ENCODE data around the gene RASGRF2.

RASGRF2 gene

DNA sequence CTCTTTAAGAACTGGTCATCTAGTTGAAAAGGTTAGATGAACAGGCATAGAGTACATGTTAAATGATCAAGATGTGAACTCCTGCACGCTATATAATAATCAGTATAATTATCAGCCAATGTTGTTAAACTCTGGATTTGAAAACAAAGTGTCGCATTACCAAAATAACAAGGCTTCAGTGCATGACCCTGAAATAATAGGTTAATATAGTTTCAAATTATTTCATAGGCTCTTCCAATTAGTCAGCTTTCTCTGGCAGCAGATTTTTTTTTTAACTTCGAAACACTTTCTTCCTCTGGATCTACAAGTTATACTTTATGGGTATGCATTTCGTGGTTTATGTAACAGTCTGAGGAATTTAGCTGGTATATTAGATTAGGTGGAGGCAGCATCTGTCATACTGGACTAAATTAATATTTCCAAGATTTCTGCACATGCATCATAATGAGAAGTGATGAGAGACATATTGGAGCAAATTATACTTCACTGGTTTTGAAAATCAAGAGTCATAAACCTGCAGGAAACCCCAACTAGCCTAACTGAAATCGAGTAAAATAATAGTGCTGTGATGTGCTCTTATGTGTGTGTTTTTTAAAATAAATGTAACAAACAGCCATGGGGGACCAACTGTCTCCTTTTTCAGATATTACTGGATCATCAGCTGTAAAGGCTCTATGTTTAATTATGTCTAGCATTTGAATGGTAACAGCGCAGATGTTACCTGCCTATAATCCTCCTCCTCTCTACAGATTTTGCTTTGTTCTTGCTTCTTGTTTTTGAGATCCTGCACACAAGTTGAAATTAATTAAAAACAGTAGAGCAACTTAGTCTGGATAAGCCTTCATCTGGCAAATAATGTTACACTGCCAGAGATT is 187.1 kb downstream of the RASGRF2 start:
- H4K8ac ChIP-seq (ENCODE audit: low read depth, low read length): no peak overlapping the region
- no peak overlapping the region for H3K56ac ChIP-seq (ENCODE audit: low read length)
- H2AK5ac ChIP-seq (ENCODE audit: low read length): no peak overlapping the region
- no peak overlapping the region for H3K23ac ChIP-seq (ENCODE audit: low read length)
- H3K79me1 ChIP-seq (ENCODE audit: low read length): no peaks in the 10 kb centered on the region
- no peak overlapping the region for H2BK120ac ChIP-seq (ENCODE audit: low read depth, low read length)
- no peak overlapping the region for H3K9ac ChIP-seq (ENCODE audit: low read length)
- no peak overlapping the region for H2BK15ac ChIP-seq (replicated peaks; ENCODE audit: low read depth)
- no peak overlapping the region for H3K27ac ChIP-seq (ENCODE audit: low read depth, low read length)
- H3K4me2 ChIP-seq (ENCODE audit: low read length): no peak overlapping the region
- no CpG with 5 or more reads among the region's 6 CpGs for WGBS (ENCODE audit: extremely low coverage, insufficient coverage, low lambda C conversion rate)
- no peaks in the 10 kb centered on the region for H3K79me2 ChIP-seq (ENCODE audit: control insufficient read depth, insufficient read depth, low read length)
- H3K4me3 ChIP-seq (ENCODE audit: low read length): no peak overlapping the region
- no peak overlapping the region for H3K4ac ChIP-seq (ENCODE audit: low read depth, low read length)
- H4K5ac ChIP-seq (ENCODE audit: low read length): no peak overlapping the region
- no peaks in the 10 kb centered on the region for H3K27me3 ChIP-seq (ENCODE audit: insufficient read depth, low read length, poor library complexity)
- no peaks in the 10 kb centered on the region for H3K4me1 ChIP-seq (ENCODE audit: control insufficient read depth, low read depth, low read length)
- no peaks in the 10 kb centered on the region for H3K36me3 ChIP-seq (ENCODE audit: control insufficient read depth, insufficient read depth, low read length)
- H3K18ac ChIP-seq (ENCODE audit: low read length): no peak overlapping the region
- no peak for DNase-seq
- H2BK5ac ChIP-seq (ENCODE audit: low read length): no peak overlapping the region

DNA sequence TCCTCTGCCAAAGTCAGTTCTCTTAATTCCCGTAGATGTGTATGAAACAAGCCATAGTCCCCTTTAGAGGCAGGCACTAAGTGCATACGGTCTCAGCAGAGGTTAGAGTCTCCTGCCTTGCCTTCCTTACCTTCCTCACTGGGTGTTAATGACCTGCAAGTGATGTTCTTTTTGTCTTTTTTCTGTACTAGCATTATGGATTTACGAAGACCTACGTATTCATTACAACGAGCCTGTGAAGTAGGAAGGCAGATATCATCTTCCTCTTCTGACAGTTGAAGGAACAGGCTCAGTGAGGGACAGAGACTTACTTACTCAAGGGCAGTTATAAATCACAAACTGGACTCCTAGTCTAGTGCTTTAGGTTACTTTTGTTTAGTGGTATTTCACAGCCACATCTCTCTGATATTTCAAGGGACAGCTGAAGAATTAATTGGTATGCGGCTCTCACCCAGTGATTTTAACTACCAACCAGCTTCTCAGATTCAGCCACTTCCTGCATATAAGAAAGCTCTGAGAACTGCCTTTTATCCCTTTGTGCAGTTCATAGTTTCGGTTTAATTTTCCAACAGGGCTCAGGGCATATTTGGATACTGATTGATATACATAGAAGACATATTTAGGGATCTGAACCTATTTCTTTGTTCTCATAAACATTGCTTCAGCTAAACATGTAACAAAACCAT is 187.9 kb downstream of the RASGRF2 start:
- Histone ChIP-seq H3K4me1 (ENCODE audit: control insufficient read depth, low read depth, low read length) (no peaks in the 10 kb centered on the region), H2BK15ac (replicated peaks; ENCODE audit: low read depth) (no peak overlapping the region), H3K4me3 (ENCODE audit: low read length) (no peak overlapping the region), H2BK120ac (ENCODE audit: low read depth, low read length) (no peak overlapping the region), H2AK5ac (ENCODE audit: low read length) (no peak overlapping the region), H3K56ac (ENCODE audit: low read length) (no peak overlapping the region), H3K79me1 (ENCODE audit: low read length) (no peaks in the 10 kb centered on the region), H3K23ac (ENCODE audit: low read length) (no peak overlapping the region), H3K36me3 (ENCODE audit: control insufficient read depth, insufficient read depth, low read length) (no peaks in the 10 kb centered on the region), H3K4ac (ENCODE audit: low read depth, low read length) (no peak overlapping the region), H3K4me2 (ENCODE audit: low read length) (no peak overlapping the region), H3K9ac (ENCODE audit: low read length) (no peak overlapping the region), H3K18ac (ENCODE audit: low read length) (no peak overlapping the region), H3K27me3 (ENCODE audit: insufficient read depth, low read length, poor library complexity) (no peaks in the 10 kb centered on the region), H2BK5ac (ENCODE audit: low read length) (no peak overlapping the region), H4K8ac (ENCODE audit: low read depth, low read length) (no peak overlapping the region), H3K79me2 (ENCODE audit: control insufficient read depth, insufficient read depth, low read length) (no peaks in the 10 kb centered on the region), H3K27ac (ENCODE audit: low read depth, low read length) (no peak overlapping the region), H4K5ac (ENCODE audit: low read length) (no peak overlapping the region)
- no CpG with 5 or more reads among the region's 7 CpGs for WGBS (ENCODE audit: extremely low coverage, insufficient coverage, low lambda C conversion rate)
- no peak for DNase-seq

DNA sequence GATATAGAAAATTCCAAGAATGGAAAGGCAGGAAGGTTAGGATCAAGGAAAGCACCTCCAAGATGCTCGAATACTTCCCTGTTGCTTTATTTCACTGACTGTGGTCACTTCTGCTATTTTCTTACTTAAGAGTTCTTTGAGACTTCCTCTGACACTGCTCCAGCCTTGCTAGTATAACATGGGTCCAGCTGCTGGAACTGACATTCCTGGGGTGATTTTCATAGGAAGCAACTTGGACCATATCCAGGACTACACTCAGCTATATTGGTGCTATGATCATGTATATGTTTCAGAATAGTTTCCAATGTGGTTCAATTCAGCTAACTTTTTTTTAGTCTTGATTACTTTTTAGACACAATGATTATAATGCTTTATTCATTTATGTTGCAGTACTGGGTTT is 191.4 kb downstream of the RASGRF2 start:
- H3K27me3 ChIP-seq (ENCODE audit: insufficient read depth, low read length, poor library complexity): no peaks in the 10 kb centered on the region
- H4K8ac ChIP-seq (ENCODE audit: low read depth, low read length): no peak overlapping the region
- H3K4me1 ChIP-seq (ENCODE audit: control insufficient read depth, low read depth, low read length): no peaks in the 10 kb centered on the region
- no peak overlapping the region for H3K18ac ChIP-seq (ENCODE audit: low read length)
- no peak overlapping the region for H2BK5ac ChIP-seq (ENCODE audit: low read length)
- H3K4me3 ChIP-seq (ENCODE audit: low read length): no peak overlapping the region
- no CpG with 5 or more reads among the region's 1 CpG for WGBS (ENCODE audit: extremely low coverage, insufficient coverage, low lambda C conversion rate)
- no peak overlapping the region for H3K27ac ChIP-seq (ENCODE audit: low read depth, low read length)
- H3K79me2 ChIP-seq (ENCODE audit: control insufficient read depth, insufficient read depth, low read length): no peaks in the 10 kb centered on the region
- H3K9ac ChIP-seq (ENCODE audit: low read length): no peak overlapping the region
- no peak overlapping the region for H2BK120ac ChIP-seq (ENCODE audit: low read depth, low read length)
- H3K23ac ChIP-seq (ENCODE audit: low read length): no peak overlapping the region
- no peak overlapping the region for H2AK5ac ChIP-seq (ENCODE audit: low read length)
- H3K36me3 ChIP-seq (ENCODE audit: control insufficient read depth, insufficient read depth, low read length): no peaks in the 10 kb centered on the region
- no peak overlapping the region for H3K4ac ChIP-seq (ENCODE audit: low read depth, low read length)
- H3K79me1 ChIP-seq (ENCODE audit: low read length): no peaks in the 10 kb centered on the region
- no peak overlapping the region for H2BK15ac ChIP-seq (replicated peaks; ENCODE audit: low read depth)
- no peak overlapping the region for H3K4me2 ChIP-seq (ENCODE audit: low read length)
- no peak for DNase-seq
- H3K56ac ChIP-seq (ENCODE audit: low read length): no peak overlapping the region
- no peak overlapping the region for H4K5ac ChIP-seq (ENCODE audit: low read length)

DNA sequence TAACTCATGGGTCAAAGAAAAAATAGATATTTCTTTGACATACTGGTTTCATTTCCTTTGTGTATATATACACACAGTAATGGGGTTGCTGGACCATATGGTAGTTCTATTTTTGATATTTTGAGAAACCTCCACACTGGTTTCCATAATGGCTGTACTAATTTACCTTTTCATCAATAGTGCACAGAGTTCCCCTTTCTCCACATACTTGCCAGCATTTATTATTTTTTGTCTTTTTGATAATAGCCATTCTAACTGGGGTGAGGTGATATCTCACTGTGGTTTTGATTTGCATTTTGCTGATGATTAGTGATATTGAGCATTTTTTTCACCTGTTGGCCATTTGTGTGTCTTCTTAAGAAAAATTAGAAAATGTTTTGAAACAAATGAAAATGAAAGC is 194.6 kb downstream of the RASGRF2 start:
- Histone ChIP-seq H4K8ac (ENCODE audit: low read depth, low read length) (no peak overlapping the region), H3K27me3 (ENCODE audit: insufficient read depth, low read length, poor library complexity) (no peaks in the 10 kb centered on the region), H3K18ac (ENCODE audit: low read length) (no peak overlapping the region), H4K5ac (ENCODE audit: low read length) (no peak overlapping the region), H2BK120ac (ENCODE audit: low read depth, low read length) (no peak overlapping the region), H3K4me1 (ENCODE audit: control insufficient read depth, low read depth, low read length) (no peaks in the 10 kb centered on the region), H3K79me1 (ENCODE audit: low read length) (no peaks in the 10 kb centered on the region), H3K23ac (ENCODE audit: low read length) (no peak overlapping the region), H3K79me2 (ENCODE audit: control insufficient read depth, insufficient read depth, low read length) (no peaks in the 10 kb centered on the region), H2AK5ac (ENCODE audit: low read length) (no peak overlapping the region), H2BK5ac (ENCODE audit: low read length) (no peak overlapping the region), H3K9ac (ENCODE audit: low read length) (no peak overlapping the region), H2BK15ac (replicated peaks; ENCODE audit: low read depth) (no peak overlapping the region), H3K4me3 (ENCODE audit: low read length) (no peak overlapping the region), H3K56ac (ENCODE audit: low read length) (no peak overlapping the region), H3K4me2 (ENCODE audit: low read length) (no peak overlapping the region), H3K36me3 (ENCODE audit: control insufficient read depth, insufficient read depth, low read length) (no peaks in the 10 kb centered on the region), H3K27ac (ENCODE audit: low read depth, low read length) (no peak overlapping the region), H3K4ac (ENCODE audit: low read depth, low read length) (no peak overlapping the region)
- no peak for DNase-seq

DNA sequence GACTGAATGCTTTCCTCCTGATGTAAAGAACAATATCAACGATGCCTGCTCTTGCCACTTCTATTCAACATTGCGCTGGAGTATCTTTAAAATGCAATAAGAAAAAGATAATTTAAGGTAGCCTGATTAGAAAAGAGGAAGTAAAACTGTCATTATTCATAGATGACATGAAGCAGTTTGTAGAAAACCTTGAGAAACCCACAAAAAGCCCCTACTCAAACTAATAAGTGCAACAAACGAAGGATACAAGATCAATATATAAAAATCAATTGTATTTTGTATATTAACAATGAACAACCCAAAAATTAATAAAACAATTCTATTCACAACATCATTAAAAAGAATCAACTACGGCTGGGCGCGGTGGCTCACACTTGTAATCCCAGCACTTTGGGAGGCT is 196.6 kb downstream of the RASGRF2 start:
- H3K56ac ChIP-seq (ENCODE audit: low read length): no peak overlapping the region
- no peak overlapping the region for H2BK120ac ChIP-seq (ENCODE audit: low read depth, low read length)
- no peak overlapping the region for H4K8ac ChIP-seq (ENCODE audit: low read depth, low read length)
- no peaks in the 10 kb centered on the region for H3K79me2 ChIP-seq (ENCODE audit: control insufficient read depth, insufficient read depth, low read length)
- WGBS (ENCODE audit: extremely low coverage, insufficient coverage, low lambda C conversion rate): no CpG with 5 or more reads among the region's 6 CpGs
- no peak overlapping the region for H3K4me2 ChIP-seq (ENCODE audit: low read length)
- no peaks in the 10 kb centered on the region for H3K27me3 ChIP-seq (ENCODE audit: insufficient read depth, low read length, poor library complexity)
- no peak overlapping the region for H3K18ac ChIP-seq (ENCODE audit: low read length)
- H3K36me3 ChIP-seq (ENCODE audit: control insufficient read depth, insufficient read depth, low read length): no peaks in the 10 kb centered on the region
- H3K79me1 ChIP-seq (ENCODE audit: low read length): no peaks in the 10 kb centered on the region
- no peak overlapping the region for H2BK5ac ChIP-seq (ENCODE audit: low read length)
- H3K4me1 ChIP-seq (ENCODE audit: control insufficient read depth, low read depth, low read length): no peaks in the 10 kb centered on the region
- no peak overlapping the region for H2BK15ac ChIP-seq (replicated peaks; ENCODE audit: low read depth)
- no peak overlapping the region for H3K4me3 ChIP-seq (ENCODE audit: low read length)
- H4K5ac ChIP-seq (ENCODE audit: low read length): no peak overlapping the region
- H2AK5ac ChIP-seq (ENCODE audit: low read length): no peak overlapping the region
- no peak for DNase-seq
- no peak overlapping the region for H3K4ac ChIP-seq (ENCODE audit: low read depth, low read length)
- H3K23ac ChIP-seq (ENCODE audit: low read length): no peak overlapping the region
- H3K27ac ChIP-seq (ENCODE audit: low read depth, low read length): no peak overlapping the region
- no peak overlapping the region for H3K9ac ChIP-seq (ENCODE audit: low read length)

Measured in mesendoderm (in vitro differentiated cells).